PC-3 (cell line): ENCODE data around the gene SEC16A. TPM values are rescaled to one million over a fixed set of nuclear protein-coding genes. Genes with fewer than 3 reads are reported as not detected.

ENCODE experiments used
- ATAC-seq: fragments of 200-7000 bp; cut with Tn5 transposase; 2 replicates; pipeline ENCODE4 v1.9.1; 2020; ENCODE audit warnings: mild to moderate bottlenecking, moderate library complexity
- BruUV-seq: library from RNA; stranded (reverse); fragments of 400-500 nt; replicated peaks from 2 replicates; lab custom pipeline; 2021; lab: Mats Ljungman, UMichigan
- CTCF ChIA-PET: fragments of 300-600 bp; sonication (Branson Sonifier 250); formaldehyde crosslinking; loops from one replicate; lab custom pipeline; 2022; ENCODE audit warnings: antibody characterized with exemption; lab: Charles Lee
- POLR2A ChIA-PET: fragments of 300-600 bp; sonication (Branson Sonifier 250); formaldehyde crosslinking; loops from one replicate; lab custom pipeline; 2022; ENCODE audit warnings: antibody characterized with exemption; ENCODE audit not compliant: unreplicated experiment; lab: Charles Lee
- DNase-seq: peaks from one replicate; pipeline ENCODE4 v3.0.0-alpha.2; 2015
- H2AFZ ChIP-seq: fragments of 300-600 bp; sonication (generic); 2 replicates; pipeline ENCODE4 v1.6.0; 2016; ENCODE audit warnings: antibody characterized with exemption, low read length
- H3F3A ChIP-seq: fragments of 300-600 bp; sonication (generic); one replicate; pipeline ENCODE4 v1.6.0; 2017; ENCODE audit warnings: antibody characterized with exemption, low read length, control low read depth, mild to moderate bottlenecking; ENCODE audit not compliant: unreplicated experiment
- H3K27ac ChIP-seq: fragments of 300-600 bp; sonication (generic); 2 replicates; pipeline ENCODE4 v1.5.1; 2016; ENCODE audit warnings: mild to moderate bottlenecking, low read length
- H3K27me3 ChIP-seq: fragments of 300-600 bp; sonication (generic); 2 replicates; pipeline ENCODE4 v1.6.1; 2016; ENCODE audit warnings: low read length, mixed read lengths
- H3K36me3 ChIP-seq: fragments of 300-600 bp; sonication (generic); 2 replicates; pipeline ENCODE4 v1.6.1; 2016; ENCODE audit warnings: low read depth, mixed run types, low read length, mixed read lengths
- H3K4me1 ChIP-seq: fragments of 300-600 bp; sonication (generic); 2 replicates; pipeline ENCODE4 v1.5.1; 2016; ENCODE audit warnings: low read length; ENCODE audit not compliant: insufficient read depth
- H3K4me2 ChIP-seq: fragments of 300-600 bp; sonication (generic); 2 replicates; pipeline ENCODE4 v1.6.0; 2016; ENCODE audit warnings: low read length
- H3K4me3 ChIP-seq: fragments of 300-600 bp; sonication (generic); 2 replicates; pipeline ENCODE4 v1.5.1; 2016; ENCODE audit warnings: mild to moderate bottlenecking, low read length, mixed read lengths
- H3K79me2 ChIP-seq: fragments of 300-600 bp; sonication (generic); 2 replicates; pipeline ENCODE4 v1.6.1; 2017; ENCODE audit warnings: low read length, mixed read lengths
- H3K9ac ChIP-seq: fragments of 300-600 bp; sonication (generic); 2 replicates; pipeline ENCODE4 v1.6.0; 2016; ENCODE audit warnings: mild to moderate bottlenecking, low read length
- H3K9me2 ChIP-seq: fragments of 300-600 bp; sonication (generic); replicated peaks from 2 replicates; pipeline ENCODE4 v1.6.1; 2016; ENCODE audit warnings: mixed run types, low read length, mixed read lengths
- H3K9me3 ChIP-seq: fragments of 300-600 bp; sonication (generic); 2 replicates; pipeline ENCODE4 v1.6.1; 2016; ENCODE audit warnings: low read length, mixed read lengths
- H4K20me1 ChIP-seq: fragments of 300-600 bp; sonication (generic); 2 replicates; pipeline ENCODE4 v1.6.1; 2016; ENCODE audit warnings: low read length, mixed read lengths
- EZH2 ChIP-seq: fragments of 300-600 bp; sonication (generic); IDR thresholded peaks from one replicate; pipeline ENCODE4 v1.6.1; 2017; ENCODE audit warnings: antibody characterized with exemption, mild to moderate bottlenecking, low read length; ENCODE audit not compliant: unreplicated experiment
- EZH2phosphoT487 ChIP-seq: fragments of 300-600 bp; sonication (generic); IDR thresholded peaks from 2 replicates; pipeline ENCODE4 v1.6.1; 2018; ENCODE audit warnings: mild to moderate bottlenecking, antibody characterized with exemption, low read length, borderline replicate concordance
- intact Hi-C: fragments of 100-400 bp; cut with micrococcal nuclease; formaldehyde crosslinking; loops from 2 replicates; pipeline ENCODE4 v1.9.0; 2023
- total RNA-seq: library from RNA; depleted of rRNA; stranded (reverse); fragments of >200 nt; gene quantifications from 2 replicates; pipeline ENCODE4 v1.2.3, GENCODE V29; 2014
- TF ChIP-seq, protein P1 (sequence below): fragments of 300-600 bp; sonication (generic); conservative IDR thresholded peaks from 2 replicates; pipeline ENCODE4 v1.5.1; 2017; ENCODE audit warnings: antibody characterized with exemption, low read depth, mild to moderate bottlenecking, low read length

SEC16A gene
- total RNA-seq, 1 experiment from 2014 or later: 28.3 TPM

- no TSS peak for BruUV-seq
- peak overlapping the region; percentile 89 for H2AFZ ChIP-seq
- no peaks in the 10 kb centered on the region for H3F3A ChIP-seq
- no peaks in the 10 kb centered on the region for H3K27me3 ChIP-seq
- H3K4me2 ChIP-seq: peak overlapping the region; percentile 96
- H3K27ac ChIP-seq: peak overlapping the region; percentile 97
- peaks cover 7% of the 10 kb centered on the region; the same call in 1 of the 2 replicates for H3K4me1 ChIP-seq
- peaks cover 42% of the 10 kb centered on the region for H3K79me2 ChIP-seq
- CTCF ChIA-PET: no interaction called here
- no peaks in the 10 kb centered on the region; the same call in 1 of the 2 replicates for H3K36me3 ChIP-seq
- peaks cover 24% of the 10 kb centered on the region for H4K20me1 ChIP-seq
- DNase-seq: peak; percentile 89
- no peaks in the 10 kb centered on the region for H3K9me2 ChIP-seq
- H3K9me3 ChIP-seq: no peaks in the 10 kb centered on the region
- H3K4me3 ChIP-seq: peak overlapping the region; percentile 79
- POLR2A ChIA-PET: interaction anchor here (0.6 kb wide), 1 partner anchor 104 kb away, joined by 3 read pairs; no protein-coding TSS in a partner anchor
- peak overlapping the region; percentile 98 for H3K9ac ChIP-seq
- peak; percentile 37 for ATAC-seq
- TF ChIP-seq, protein P1, sequence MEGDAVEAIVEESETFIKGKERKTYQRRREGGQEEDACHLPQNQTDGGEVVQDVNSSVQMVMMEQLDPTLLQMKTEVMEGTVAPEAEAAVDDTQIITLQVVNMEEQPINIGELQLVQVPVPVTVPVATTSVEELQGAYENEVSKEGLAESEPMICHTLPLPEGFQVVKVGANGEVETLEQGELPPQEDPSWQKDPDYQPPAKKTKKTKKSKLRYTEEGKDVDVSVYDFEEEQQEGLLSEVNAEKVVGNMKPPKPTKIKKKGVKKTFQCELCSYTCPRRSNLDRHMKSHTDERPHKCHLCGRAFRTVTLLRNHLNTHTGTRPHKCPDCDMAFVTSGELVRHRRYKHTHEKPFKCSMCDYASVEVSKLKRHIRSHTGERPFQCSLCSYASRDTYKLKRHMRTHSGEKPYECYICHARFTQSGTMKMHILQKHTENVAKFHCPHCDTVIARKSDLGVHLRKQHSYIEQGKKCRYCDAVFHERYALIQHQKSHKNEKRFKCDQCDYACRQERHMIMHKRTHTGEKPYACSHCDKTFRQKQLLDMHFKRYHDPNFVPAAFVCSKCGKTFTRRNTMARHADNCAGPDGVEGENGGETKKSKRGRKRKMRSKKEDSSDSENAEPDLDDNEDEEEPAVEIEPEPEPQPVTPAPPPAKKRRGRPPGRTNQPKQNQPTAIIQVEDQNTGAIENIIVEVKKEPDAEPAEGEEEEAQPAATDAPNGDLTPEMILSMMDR: no peak
- no peak for TF ChIP-seq EZH2phosphoT487
- TF ChIP-seq EZH2: no peak
- intact Hi-C loops: loop anchor here (10.0 kb wide), 1 partner anchor 61 kb away; the partner anchor contains the start of gene NOTCH1
Observed at GRCh38 chr9:136483589-136484152, 831 bp upstream of the SEC16A start.

GRCh38 chr9:136482046-136482792 is 621 bp downstream of the SEC16A start:
- CTCF ChIA-PET: no interaction called here
- H3K4me3 ChIP-seq: peak overlapping the region; percentile 99
- H3K9ac ChIP-seq: peak overlapping the region; percentile 96
- 0 out of 2 replicates have a peak overlapping the region, but pooled peaks have one; percentile 26 for H2AFZ ChIP-seq
- peaks cover 24% of the 10 kb centered on the region for H4K20me1 ChIP-seq
- no peaks in the 10 kb centered on the region for H3K9me2 ChIP-seq
- no peaks in the 10 kb centered on the region for H3F3A ChIP-seq
- BruUV-seq: TSS peak; percentile 75
- DNase-seq: peak; percentile 9
- ATAC-seq: no peak
- no peak for TF ChIP-seq EZH2
- no peak for TF ChIP-seq EZH2phosphoT487
- TF ChIP-seq, protein P1: no peak
- peaks cover 7% of the 10 kb centered on the region; the same call in 1 of the 2 replicates for H3K4me1 ChIP-seq
- peak overlapping the region; percentile 96 for H3K4me2 ChIP-seq
- POLR2A ChIA-PET: no interaction called here
- peak overlapping the region; percentile 78 for H3K27ac ChIP-seq
- H3K27me3 ChIP-seq: no peaks in the 10 kb centered on the region
- H3K36me3 ChIP-seq: peaks cover 9% of the 10 kb centered on the region
- H3K9me3 ChIP-seq: no peaks in the 10 kb centered on the region
- peaks cover 56% of the 10 kb centered on the region for H3K79me2 ChIP-seq
- intact Hi-C loops: loop anchor here (10.0 kb wide), 1 partner anchor 63 kb away; the partner anchor contains the start of gene NOTCH1
